ENCODE data around the gene CKS1B. TPM values are rescaled to one million over a fixed set of nuclear protein-coding genes. Genes with fewer than 3 reads are reported as not detected.

Gene CKS1B
- total RNA-seq, 1 donor from 2014 or later: 23.4 TPM

- no peak for DNase-seq (ENCODE audit: low read depth)
These were observed 12.8 kb downstream of the CKS1B start for GRCh38 chr1:154987326-154987725.

DNA sequence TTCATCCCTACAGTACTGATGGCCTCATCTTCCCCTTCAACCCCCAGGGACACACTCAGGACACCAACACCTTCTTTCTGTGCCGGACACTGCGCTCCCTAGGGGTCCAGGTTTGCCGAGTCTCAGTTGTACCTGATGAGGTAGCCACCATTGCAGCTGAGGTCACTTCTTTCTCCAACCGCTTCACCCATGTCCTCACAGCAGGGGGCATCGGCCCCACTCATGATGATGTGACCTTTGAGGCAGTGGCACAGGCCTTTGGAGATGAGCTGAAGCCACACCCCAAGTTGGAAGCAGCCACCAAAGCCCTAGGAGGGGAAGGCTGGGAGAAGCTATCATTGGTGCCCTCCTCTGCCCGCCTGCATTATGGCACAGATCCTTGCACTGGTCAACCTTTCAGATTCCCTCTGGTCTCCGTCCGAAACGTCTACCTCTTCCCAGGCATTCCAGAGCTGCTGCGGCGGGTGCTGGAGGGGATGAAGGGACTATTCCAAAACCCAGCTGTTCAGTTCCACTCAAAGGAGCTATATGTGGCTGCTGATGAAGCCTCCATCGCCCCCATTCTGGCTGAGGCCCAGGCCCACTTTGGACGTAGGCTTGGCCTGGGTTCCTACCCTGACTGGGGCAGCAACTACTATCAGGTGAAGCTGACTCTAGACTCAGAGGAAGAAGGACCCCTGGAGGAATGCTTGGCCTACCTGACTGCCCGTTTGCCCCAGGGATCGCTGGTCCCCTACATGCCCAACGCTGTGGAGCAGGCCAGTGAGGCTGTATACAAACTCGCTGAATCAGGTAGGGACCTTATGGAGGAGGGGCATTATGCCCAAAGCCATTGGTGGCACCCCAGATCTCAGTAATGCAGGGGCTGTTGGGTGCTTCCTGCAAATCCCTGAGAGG lies 13.8 kb downstream of the CKS1B start:
- no peak for DNase-seq (ENCODE audit: low read depth)

- DNase-seq (ENCODE audit: low read depth): no peak
These were observed 14.8 kb downstream of the CKS1B start for GRCh38 chr1:154989195-154989860.

DNA sequence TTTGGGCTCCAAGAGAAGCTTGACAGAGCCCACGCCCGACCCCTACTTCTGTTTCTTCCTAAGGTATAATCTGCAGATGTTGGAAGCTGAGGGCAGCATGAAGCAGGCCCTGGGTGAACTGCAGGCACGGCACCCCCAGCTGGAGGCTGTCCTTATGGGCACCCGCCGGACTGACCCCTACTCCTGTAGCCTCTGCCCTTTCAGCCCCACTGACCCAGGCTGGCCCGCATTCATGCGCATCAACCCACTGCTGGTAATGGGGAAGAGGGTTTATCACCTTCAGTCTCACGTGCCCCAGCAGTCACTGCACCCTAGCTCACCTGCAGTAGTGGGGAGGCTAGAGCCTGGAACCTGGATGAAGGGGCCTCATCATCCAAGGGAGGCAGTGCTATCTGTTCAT lies 15.8 kb downstream of the CKS1B start:
- DNase-seq (ENCODE audit: low read depth): no peak

DNA sequence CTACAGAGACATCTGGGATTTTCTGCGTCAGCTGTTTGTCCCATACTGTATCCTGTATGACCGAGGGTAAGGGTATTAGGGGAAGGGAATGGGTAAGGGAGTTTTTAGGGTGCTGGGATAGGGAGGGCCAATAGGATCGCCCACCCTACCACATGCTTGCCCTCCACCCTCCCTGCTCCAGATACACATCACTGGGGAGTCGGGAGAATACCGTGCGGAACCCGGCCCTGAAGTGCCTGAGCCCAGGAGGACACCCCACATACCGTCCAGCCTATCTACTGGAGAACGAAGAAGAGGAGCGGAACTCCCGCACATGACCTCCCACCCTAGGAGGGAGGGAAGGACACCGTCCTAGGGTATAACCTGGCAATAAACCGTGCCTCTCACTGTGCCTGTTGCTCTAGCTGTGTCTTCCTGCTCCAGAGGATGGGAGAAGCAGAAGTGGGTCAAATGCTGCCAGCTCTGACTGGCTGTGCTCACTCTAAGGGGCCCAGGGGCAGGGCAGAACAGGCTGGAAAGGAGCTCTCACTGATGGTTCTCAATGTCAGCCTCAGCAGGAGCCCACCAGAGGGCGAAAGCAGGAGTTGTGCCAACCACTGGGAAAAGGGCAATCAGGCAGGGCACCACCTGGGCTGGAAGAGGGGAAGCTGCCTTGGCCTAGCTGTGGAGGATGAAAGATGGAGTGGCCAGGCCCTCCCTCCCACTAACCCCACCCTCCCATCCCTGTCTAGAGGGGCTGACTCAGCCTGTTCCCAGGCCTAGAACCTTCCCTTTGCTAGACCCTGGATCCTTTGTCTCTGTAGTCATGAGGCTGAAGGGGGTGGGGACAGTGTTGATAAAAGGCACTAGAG lies 18.5 kb downstream of the CKS1B start:
- DNase-seq (ENCODE audit: low read depth): no peak

GRCh38 chr1:154993572-154994268 lies 19.2 kb downstream of the CKS1B start, which contains the start of gene LENEP:
TSS of gene LENEP (plus strand) at chr1:154993586. CDS start at chr1:154993608, 22 bp downstream.
- DNase-seq (ENCODE audit: low read depth): no peak

GRCh38 chr1:154994269-154994587 lies 19.7 kb downstream of the CKS1B start:
- DNase-seq (ENCODE audit: low read depth): no peak

DNA sequence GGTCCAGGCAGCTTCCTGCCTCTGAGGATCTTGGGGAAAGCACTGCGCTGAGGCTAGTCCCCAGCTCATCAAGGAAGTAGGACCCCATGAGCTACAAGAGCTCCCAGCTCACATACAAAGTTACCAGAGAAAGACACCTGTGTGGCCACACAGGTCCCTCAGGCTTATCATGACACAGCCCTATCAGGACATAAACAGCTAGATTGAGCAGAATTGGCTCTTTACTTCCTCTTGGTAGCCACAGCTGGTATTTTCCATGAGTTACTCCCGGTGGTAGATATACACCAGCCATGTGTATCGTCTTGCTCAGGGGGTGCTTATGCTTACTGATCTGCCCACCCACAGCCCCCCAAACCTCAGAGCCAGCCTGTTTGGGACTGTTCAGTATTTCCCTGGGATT lies 20.1 kb downstream of the CKS1B start:
- no peak for DNase-seq (ENCODE audit: low read depth)

DNA sequence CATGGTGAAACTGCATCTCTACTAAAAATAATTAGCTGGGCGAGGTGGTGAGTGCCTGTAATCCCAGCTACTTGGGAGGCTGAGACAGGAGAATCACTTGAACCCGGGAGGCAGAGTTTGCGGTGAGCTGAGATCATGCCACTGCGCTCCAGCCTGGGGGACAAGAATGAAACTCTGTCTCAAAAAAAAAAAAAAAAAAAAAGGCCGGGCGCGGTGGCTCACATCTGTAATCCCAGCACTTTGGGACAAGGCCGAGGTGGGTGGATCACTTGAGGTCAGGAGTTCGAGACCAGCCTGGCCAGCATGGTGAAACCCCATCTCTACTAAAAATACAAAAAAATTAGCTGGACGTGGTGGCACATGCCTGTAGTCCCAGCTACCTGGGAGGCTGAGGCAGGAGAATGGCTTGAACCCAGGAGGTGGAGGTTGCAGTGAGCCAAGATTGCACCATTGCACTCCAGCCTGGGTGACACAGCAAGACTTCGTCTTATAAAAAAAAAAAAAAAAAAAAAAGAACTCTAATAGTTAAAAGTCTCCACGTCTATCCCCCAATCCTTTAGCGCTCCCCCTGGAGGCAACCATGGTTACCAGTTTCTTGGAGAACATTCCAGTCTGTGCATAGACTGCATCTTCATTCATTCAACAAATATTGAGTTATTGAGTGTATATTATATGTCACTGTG lies 21.0 kb downstream of the CKS1B start:
- DNase-seq (ENCODE audit: low read depth): peak; percentile 75

GRCh38 chr1:154996966-154997701 lies 22.7 kb downstream of the CKS1B start:
- DNase-seq (ENCODE audit: low read depth): no peak

DNA sequence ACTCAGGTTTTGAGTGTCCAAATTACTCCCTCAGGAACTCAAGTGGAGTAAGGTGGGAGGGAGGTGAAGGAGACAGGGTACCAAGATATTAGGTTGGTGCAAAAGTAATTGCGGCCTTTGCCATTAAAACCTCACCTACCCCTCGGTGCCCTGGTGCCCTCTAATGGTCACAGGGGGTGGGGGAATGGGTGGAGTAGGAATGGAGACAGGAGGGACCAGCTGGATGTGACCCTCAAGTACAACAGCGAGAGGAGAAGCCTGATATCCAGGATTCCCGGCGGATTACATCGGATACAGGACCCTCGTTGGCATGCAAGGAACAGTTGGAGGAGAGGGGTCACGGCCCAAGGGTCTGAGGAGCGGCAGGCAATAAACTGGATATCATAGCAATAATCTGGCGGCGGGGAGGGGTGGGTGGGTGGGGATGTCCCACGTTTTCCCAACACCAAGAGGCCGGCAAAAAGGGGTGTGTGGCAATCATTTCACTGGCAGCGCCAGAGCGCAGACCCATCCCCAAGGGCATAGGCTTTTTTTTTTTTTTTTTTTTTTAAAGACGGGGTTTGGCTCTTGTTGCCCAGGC lies 23.8 kb downstream of the CKS1B start:
- no peak for DNase-seq (ENCODE audit: low read depth)

- DNase-seq (ENCODE audit: low read depth): peak; percentile 35
These were observed 24.5 kb downstream of the CKS1B start for GRCh38 chr1:154998818-154999570.

- no peak for DNase-seq (ENCODE audit: low read depth)
These were observed 25.3 kb downstream of the CKS1B start for GRCh38 chr1:154999571-155000410.

GRCh38 chr1:155000411-155000725 lies 25.9 kb downstream of the CKS1B start:
- DNase-seq (ENCODE audit: low read depth): no peak

GRCh38 chr1:155000726-155001424 lies 26.4 kb downstream of the CKS1B start:
- peak; percentile 63 for DNase-seq (ENCODE audit: low read depth)

GRCh38 chr1:155001425-155001674 lies 26.9 kb downstream of the CKS1B start:
- DNase-seq (ENCODE audit: low read depth): no peak

- DNase-seq (ENCODE audit: low read depth): peak; percentile 94
These were observed 27.4 kb downstream of the CKS1B start for GRCh38 chr1:155001675-155002463.
